GM12874 (cell line): ENCODE data around the gene LPGAT1.

Experiments used
- TF ChIP-seq, protein P1 (sequence below): IDR thresholded peaks from 2 replicates; pipeline ENCODE4 v1.5.1; 2011; ENCODE audit warnings: low read depth, mild to moderate bottlenecking, control low read depth, low read length, moderate library complexity; ENCODE audit not compliant: insufficient read depth

Gene LPGAT1

DNA sequence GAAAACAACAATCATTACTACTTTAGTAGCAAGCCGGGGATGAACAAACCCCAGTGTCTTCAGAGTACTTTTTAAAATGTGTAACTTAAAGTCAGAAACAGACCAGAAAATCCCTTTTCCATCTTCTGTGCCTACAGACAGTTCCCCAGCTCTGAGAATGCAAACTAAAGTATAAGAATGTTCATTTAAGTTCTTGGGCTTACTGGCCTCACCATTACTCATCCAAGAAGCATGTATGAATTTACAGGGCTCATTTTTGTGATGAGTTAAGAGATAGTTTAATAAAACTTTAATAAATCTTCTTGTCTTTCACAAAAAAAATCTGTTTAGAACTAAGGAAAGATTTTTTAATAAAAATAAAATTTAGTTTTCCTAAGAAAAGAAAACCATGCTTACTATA lies 4.6 kb downstream of the LPGAT1 start:
- TF ChIP-seq, protein P1, sequence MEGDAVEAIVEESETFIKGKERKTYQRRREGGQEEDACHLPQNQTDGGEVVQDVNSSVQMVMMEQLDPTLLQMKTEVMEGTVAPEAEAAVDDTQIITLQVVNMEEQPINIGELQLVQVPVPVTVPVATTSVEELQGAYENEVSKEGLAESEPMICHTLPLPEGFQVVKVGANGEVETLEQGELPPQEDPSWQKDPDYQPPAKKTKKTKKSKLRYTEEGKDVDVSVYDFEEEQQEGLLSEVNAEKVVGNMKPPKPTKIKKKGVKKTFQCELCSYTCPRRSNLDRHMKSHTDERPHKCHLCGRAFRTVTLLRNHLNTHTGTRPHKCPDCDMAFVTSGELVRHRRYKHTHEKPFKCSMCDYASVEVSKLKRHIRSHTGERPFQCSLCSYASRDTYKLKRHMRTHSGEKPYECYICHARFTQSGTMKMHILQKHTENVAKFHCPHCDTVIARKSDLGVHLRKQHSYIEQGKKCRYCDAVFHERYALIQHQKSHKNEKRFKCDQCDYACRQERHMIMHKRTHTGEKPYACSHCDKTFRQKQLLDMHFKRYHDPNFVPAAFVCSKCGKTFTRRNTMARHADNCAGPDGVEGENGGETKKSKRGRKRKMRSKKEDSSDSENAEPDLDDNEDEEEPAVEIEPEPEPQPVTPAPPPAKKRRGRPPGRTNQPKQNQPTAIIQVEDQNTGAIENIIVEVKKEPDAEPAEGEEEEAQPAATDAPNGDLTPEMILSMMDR = no peak

DNA sequence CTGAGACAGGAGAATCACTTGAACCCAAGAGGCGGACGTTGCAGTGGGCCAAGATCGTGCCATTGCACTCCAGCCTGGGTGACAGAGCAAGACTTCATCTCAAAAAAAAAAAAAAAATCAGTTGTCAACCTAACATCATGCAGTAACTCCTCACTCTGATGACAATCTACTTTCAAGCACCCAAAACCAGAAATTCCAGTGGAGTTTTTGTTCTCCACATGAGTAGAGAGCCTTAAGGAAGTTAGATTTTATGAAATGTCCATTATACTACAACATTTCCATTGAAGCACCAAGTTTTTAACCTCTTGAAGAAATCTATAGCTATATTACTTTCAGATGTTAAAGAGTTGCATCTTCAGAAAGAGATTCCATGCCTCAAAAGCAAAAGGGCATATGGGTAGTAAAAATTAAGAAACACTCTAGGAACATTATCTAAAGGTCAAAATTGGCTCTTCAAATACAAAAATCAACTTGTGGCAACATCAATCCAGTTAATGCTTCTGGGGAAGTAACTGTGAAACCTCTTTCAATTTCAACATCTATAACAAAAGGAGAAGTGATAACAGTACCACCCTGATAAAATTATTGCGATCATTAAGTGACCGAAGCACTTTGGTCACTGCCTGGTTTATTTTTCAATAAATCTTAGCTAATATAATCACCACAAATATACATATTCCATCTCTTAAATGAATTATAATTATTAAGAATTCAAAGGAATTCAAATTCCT lies 7.7 kb downstream of the LPGAT1 start:
- TF ChIP-seq, protein P1 = no peak

DNA sequence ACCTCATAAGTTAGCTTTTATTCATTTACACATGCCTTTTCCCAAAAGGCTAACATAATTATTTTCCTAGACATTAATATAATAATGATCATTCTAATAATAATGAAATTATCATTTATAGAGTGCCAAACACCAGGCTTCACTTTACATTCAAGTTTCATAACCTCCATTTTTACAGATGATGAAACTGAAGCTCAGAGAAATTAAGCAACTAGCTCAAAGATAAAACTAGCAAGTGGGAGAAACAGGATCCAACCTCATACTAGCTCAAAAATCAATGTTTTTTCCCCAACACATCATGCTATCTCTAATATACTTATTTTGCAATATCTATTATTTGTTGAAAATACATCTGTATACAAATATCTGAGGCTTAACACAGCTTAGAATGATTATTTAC lies 14.0 kb downstream of the LPGAT1 start:
- TF ChIP-seq, protein P1 = no peak

DNA sequence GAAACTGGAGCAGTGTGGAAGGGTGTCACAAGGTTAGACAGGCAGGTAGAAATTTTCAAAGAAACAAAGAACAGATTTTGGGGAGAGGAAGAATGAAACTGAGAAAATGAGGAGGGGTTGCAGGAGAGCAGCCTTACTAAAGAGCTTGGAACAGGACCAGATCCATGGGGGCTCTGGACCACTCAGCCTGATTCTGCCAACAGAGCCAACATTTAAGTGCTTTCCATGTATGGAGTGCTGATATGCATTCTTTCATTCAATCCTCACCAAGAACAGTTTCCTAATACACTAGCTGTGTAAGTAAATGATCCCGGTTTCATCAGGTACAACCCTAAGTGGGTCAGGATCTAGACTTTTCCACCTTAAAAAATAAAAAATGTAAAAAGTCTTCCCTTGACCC lies 16.2 kb downstream of the LPGAT1 start:
- TF ChIP-seq, protein P1 = no peak

DNA sequence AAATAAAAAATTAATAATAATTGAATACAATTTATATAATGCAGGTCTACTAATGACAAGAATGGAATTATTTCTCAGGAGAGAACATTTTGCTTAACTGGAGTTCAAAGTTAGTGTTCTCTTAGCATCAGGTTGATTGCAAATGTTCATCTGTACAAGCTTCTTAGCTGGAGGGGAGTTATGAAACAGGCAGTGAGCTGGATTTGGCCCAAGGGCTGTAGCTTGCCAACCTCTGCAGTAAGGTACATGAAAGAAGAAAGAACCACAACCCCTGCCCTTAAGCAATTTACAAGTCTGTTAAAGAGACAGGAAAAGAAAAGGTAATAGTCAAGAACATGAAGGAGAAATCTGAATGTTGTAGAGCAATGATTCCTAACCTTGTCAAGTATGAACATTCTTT lies 17.0 kb downstream of the LPGAT1 start:
- TF ChIP-seq, protein P1 = no peak

DNA sequence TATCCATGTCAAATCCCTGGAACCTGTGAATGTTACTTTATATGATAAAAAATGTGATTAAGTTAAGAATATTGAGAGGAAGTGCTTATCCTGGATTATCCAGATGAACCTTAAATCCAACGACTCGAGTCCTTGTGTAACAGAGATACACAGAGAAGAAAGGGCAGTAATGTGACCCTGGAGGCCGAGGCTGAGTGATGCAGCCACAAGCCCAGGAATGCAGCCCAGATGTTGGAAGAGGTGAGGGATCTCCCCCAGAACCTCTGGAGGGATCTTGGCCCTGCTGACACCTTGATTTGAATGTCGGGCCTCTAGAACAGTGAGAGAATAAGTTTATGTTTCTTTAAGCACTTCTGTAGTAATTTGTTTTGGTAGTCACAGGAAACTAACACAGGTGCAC lies 18.0 kb downstream of the LPGAT1 start:
- TF ChIP-seq, protein P1 = no peak

DNA sequence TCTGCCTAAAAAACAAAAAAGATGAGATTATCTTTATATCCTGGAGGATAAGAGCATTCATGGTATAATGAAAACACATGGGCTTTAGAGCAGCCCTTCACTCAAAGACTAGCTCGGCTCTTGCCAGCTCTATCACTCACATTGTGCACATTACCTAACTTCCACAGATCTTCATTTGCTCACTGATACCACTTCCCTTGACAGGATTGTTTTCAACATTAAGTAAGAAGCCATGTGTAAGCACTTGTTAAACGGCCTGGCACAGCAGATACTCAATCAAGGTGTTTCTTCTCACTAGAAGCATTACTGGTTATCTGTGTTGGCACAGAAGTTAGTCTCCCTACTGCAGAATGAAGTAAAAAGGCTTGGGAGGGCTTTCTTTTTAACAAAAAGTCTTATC lies 18.7 kb downstream of the LPGAT1 start:
- TF ChIP-seq, protein P1 = no peak
